HCT116 (cell line): ENCODE data around the gene NPFFR1. TPM values are rescaled to one million over a fixed set of nuclear protein-coding genes. Genes with fewer than 3 reads are reported as not detected.

ENCODE experiments used
- ATAC-seq: fragments of 200-7000 bp; cut with Tn5 transposase; 2 replicates; pipeline ENCODE4 v1.9.1; 2020; ENCODE audit warnings: mild to moderate bottlenecking, moderate library complexity
- BruUV-seq: library from RNA; stranded (reverse); fragments of 400-500 nt; replicated peaks from 2 replicates; lab custom pipeline; 2021; lab: Mats Ljungman, UMichigan
- CTCF ChIA-PET: fragments of 300-600 bp; sonication (Branson Sonifier 250); formaldehyde crosslinking; loops from one replicate; lab custom pipeline; 2021; ENCODE audit warnings: antibody characterized with exemption; lab: Charles Lee
- POLR2A ChIA-PET: fragments of 300-600, 350-600 bp; sonication (Branson Sonifier 250); formaldehyde crosslinking; loops from one replicate; lab custom pipeline; 2021; ENCODE audit warnings: antibody characterized with exemption; lab: Charles Lee
- RAD21 ChIA-PET, 2 experiments: fragments of 300-600 bp; sonication (Branson Sonifier 250); formaldehyde crosslinking; loops; one replicate each; lab custom pipeline; 2023; ENCODE audit warnings: low total read pairs in 2 of 2; ENCODE audit not compliant: uncharacterized antibody in 2 of 2, unreplicated experiment in 2 of 2, low non-redundant PET in 1 of 2; lab: Charles Lee
- DNase-seq: peaks from one replicate; pipeline ENCODE4 v3.0.0-alpha.2; 2010; ENCODE audit warnings: low read depth, low spot score
- H2AFZ ChIP-seq: fragments of 200-600 bp; shearing (Covaris generic), sonication (generic); 2 replicates; pipeline ENCODE4 v1.6.1; 2017; ENCODE audit warnings: low read depth, mixed run types, mixed read lengths, antibody characterized with exemption, low read length; ENCODE audit not compliant: poor library complexity, severe bottlenecking
- H3K27ac ChIP-seq: 2 replicates; pipeline ENCODE4 v1.5.1; 2012; ENCODE audit warnings: low read depth, low read length
- H3K27me3 ChIP-seq: fragments of 200-600 bp; sonication (generic); 2 replicates; pipeline ENCODE4 v1.6.1; 2016; ENCODE audit warnings: mixed run types, low read length, mixed read lengths; ENCODE audit not compliant: insufficient read depth
- H3K36me3 ChIP-seq, 2 experiments: fragments of 200-500 bp in 1 of 2; fragments of 200-600 bp in 1 of 2; sonication (Bioruptor generic) in 1 of 2; sonication (generic) in 1 of 2; 2 replicates each; pipeline versions ENCODE4 v1.5.1 to v1.6.1; 2014 to 2016; ENCODE audit warnings: low read length in 2 of 2, inconsistent platforms in 1 of 2, mixed read lengths in 1 of 2, mixed run types in 1 of 2; ENCODE audit not compliant: insufficient read depth in 2 of 2, control insufficient read depth in 1 of 2
- H3K4me1 ChIP-seq, 2 experiments: fragments of 200-600 bp in 1 of 2; sonication (generic) in 1 of 2; 2 replicates each; pipeline versions ENCODE4 v1.5.1 to v1.6.1; 2012 to 2017; ENCODE audit warnings: low read length in 2 of 2, inconsistent platforms in 1 of 2, mild to moderate bottlenecking in 1 of 2, mixed read lengths in 1 of 2, mixed run types in 1 of 2, moderate library complexity in 1 of 2; ENCODE audit not compliant: insufficient read depth in 2 of 2, control insufficient read depth in 1 of 2
- H3K4me2 ChIP-seq: fragments of 200-600 bp; sonication (generic); 2 replicates; pipeline ENCODE4 v1.6.1; 2017; ENCODE audit warnings: mixed run types, low read length, mixed read lengths
- H3K4me3 ChIP-seq, 2 experiments: fragments of 200-600 bp in 1 of 2; sonication (generic) in 1 of 2; replicated peaks in 1 of 2; 2 replicates each; pipeline ENCODE4 v1.5.1; 2011 to 2016; ENCODE audit warnings: low read length in 2 of 2, control low read depth in 1 of 2, low read depth in 1 of 2, mild to moderate bottlenecking in 1 of 2, mixed read lengths in 1 of 2, mixed run types in 1 of 2
- H3K79me2 ChIP-seq: fragments of 200-600 bp; sonication (generic); 2 replicates; pipeline ENCODE4 v1.6.1; 2017; ENCODE audit warnings: mild to moderate bottlenecking, mixed run types, low read length, moderate library complexity, mixed read lengths; ENCODE audit not compliant: insufficient read depth
- H3K9ac ChIP-seq: fragments of 200-600 bp; sonication (generic); 2 replicates; pipeline ENCODE4 v1.6.1; 2016; ENCODE audit warnings: low read length, mixed read lengths
- H3K9me2 ChIP-seq: fragments of 200-600 bp; sonication (generic), shearing (Covaris generic); 2 replicates; pipeline ENCODE4 v1.6.1; 2017; ENCODE audit warnings: mixed run types, mild to moderate bottlenecking, moderate library complexity; ENCODE audit not compliant: insufficient read depth
- H3K9me3 ChIP-seq, 2 experiments: fragments of 200-500 bp in 1 of 2; fragments of 200-600 bp in 1 of 2; sonication (Bioruptor generic) in 1 of 2; sonication (generic) in 1 of 2; 2 replicates each; pipeline ENCODE4 v1.6.1; 2014 to 2017; ENCODE audit warnings: low read length in 2 of 2, mixed read lengths in 2 of 2, inconsistent platforms in 1 of 2, low read depth in 1 of 2, mild to moderate bottlenecking in 1 of 2, mixed run types in 1 of 2, moderate library complexity in 1 of 2; ENCODE audit not compliant: control insufficient read depth in 1 of 2, insufficient read depth in 1 of 2
- H4K20me1 ChIP-seq: fragments of 200-600 bp; sonication (generic), shearing (Covaris generic); 2 replicates; pipeline ENCODE4 v1.6.1; 2017; ENCODE audit warnings: mixed run types, mild to moderate bottlenecking, moderate library complexity; ENCODE audit not compliant: insufficient read depth
- CBX3 ChIP-seq: IDR thresholded peaks from 2 replicates; pipeline ENCODE4 v1.6.1; 2012; ENCODE audit warnings: low read depth
- CEBPB ChIP-seq: IDR thresholded peaks from 2 replicates; pipeline ENCODE4 v1.6.1; 2012; ENCODE audit warnings: low read depth
- CTCF ChIP-seq, 3 experiments: fragments of 200-600 bp in 1 of 3; sonication (generic) in 1 of 3; IDR thresholded peaks in 2 of 3; conservative IDR thresholded peaks in 1 of 3; 2 replicates each; pipeline ENCODE4 v1.5.1; 2012 to 2017; ENCODE audit warnings: low read depth in 2 of 3, low read length in 2 of 3, antibody characterized with exemption in 1 of 3, borderline replicate concordance in 1 of 3, control low read depth in 1 of 3, mild to moderate bottlenecking in 1 of 3, mixed read lengths in 1 of 3, mixed run types in 1 of 3, moderate library complexity in 1 of 3; ENCODE audit not compliant: insufficient read depth in 1 of 3
- ELF1 ChIP-seq: IDR thresholded peaks from 2 replicates; pipeline ENCODE4 v1.6.1; 2012; ENCODE audit warnings: low read depth, borderline replicate concordance
- EZH2 ChIP-seq: fragments of 200-600 bp; sonication (generic); IDR thresholded peaks from 2 replicates; pipeline ENCODE4 v1.6.1; 2017; ENCODE audit warnings: antibody characterized with exemption, mixed run types
- EZH2phosphoT487 ChIP-seq: fragments of 200-600 bp; IDR thresholded peaks from 2 replicates; pipeline ENCODE4 v1.6.1; 2018; ENCODE audit warnings: antibody characterized with exemption, borderline replicate concordance
- FOSL1 ChIP-seq: IDR thresholded peaks from 2 replicates; pipeline ENCODE4 v1.6.1; 2012; ENCODE audit warnings: low read depth
- POLR2AphosphoS5 ChIP-seq: IDR thresholded peaks from 2 replicates; pipeline ENCODE4 v1.6.1; 2011; ENCODE audit warnings: mild to moderate bottlenecking, low read depth, low read length, moderate library complexity
- SIN3A ChIP-seq: IDR thresholded peaks from 2 replicates; pipeline ENCODE4 v1.6.1; 2012; ENCODE audit warnings: low read depth
- SP1 ChIP-seq: IDR thresholded peaks from 2 replicates; pipeline ENCODE4 v1.6.1; 2012; ENCODE audit warnings: low read depth
- TCF7L2 ChIP-seq: IDR thresholded peaks from 2 replicates; pipeline ENCODE4 v1.7.0; 2011; ENCODE audit warnings: borderline replicate concordance, inconsistent platforms; ENCODE audit not compliant: insufficient read depth, insufficient read length; ENCODE audit errors: extremely low read depth
- ZBTB33 ChIP-seq: IDR thresholded peaks from 2 replicates; pipeline ENCODE4 v1.6.1; 2011; ENCODE audit warnings: mild to moderate bottlenecking, low read length, moderate library complexity; ENCODE audit not compliant: insufficient replicate concordance; ENCODE audit errors: extremely low read depth
- ZFX ChIP-seq: fragments of 450-650 bp; IDR thresholded peaks from 2 replicates; pipeline ENCODE4 v1.6.1; 2017
- ZNF274 ChIP-seq: fragments of 200-500 bp; sonication (Bioruptor generic); IDR thresholded peaks from 2 replicates; pipeline ENCODE4 v1.6.1; 2014; ENCODE audit warnings: mild to moderate bottlenecking, low read depth, low read length, inconsistent platforms
- intact Hi-C: fragments of 100-400 bp; cut with micrococcal nuclease; formaldehyde crosslinking; loops from 2 replicates; pipeline ENCODE4 v1.10.0; 2022
- total RNA-seq: library from RNA; stranded (reverse); gene quantifications from one replicate; pipeline ENCODE4 v1.2.1, GENCODE V29; 2021; ENCODE audit not compliant: unreplicated experiment

The NPFFR1 gene
- total RNA-seq, 1 experiment from 2014 or later = 0.02 TPM

GRCh38 chr10:70300908-70301597 lies 17.2 kb upstream of the NPFFR1 start:
- Histone ChIP-seq H3K79me2 (no peaks in the 10 kb centered on the region), H3K4me2 (no peak overlapping the region), H4K20me1 (no peaks in the 10 kb centered on the region), H3K4me3 (no peak overlapping the region), H3K4me1 (peaks cover 10 to 15% of the 10 kb centered on the region in 2 experiments), H2AFZ (no peak overlapping the region), H3K9me3 (no peaks in the 10 kb centered on the region), H3K9me2 (no peaks in the 10 kb centered on the region), H3K27me3 (no peaks in the 10 kb centered on the region), H3K9ac (no peak overlapping the region), H3K36me3 (no peaks in the 10 kb centered on the region), H3K27ac (no peak overlapping the region)
- RAD21 ChIA-PET = no interaction called here
- no peak for DNase-seq
- no peak for ATAC-seq
- no peak for TF ChIP-seq SIN3A
- TF ChIP-seq ZFX = no peak
- no peak for TF ChIP-seq SP1
- no peak for TF ChIP-seq ZBTB33
- no peak for TF ChIP-seq POLR2AphosphoS5
- BruUV-seq = no TSS peak
- CTCF ChIA-PET = no interaction called here
- intact Hi-C loops = no loop called here
- POLR2A ChIA-PET = no interaction called here

DNA sequence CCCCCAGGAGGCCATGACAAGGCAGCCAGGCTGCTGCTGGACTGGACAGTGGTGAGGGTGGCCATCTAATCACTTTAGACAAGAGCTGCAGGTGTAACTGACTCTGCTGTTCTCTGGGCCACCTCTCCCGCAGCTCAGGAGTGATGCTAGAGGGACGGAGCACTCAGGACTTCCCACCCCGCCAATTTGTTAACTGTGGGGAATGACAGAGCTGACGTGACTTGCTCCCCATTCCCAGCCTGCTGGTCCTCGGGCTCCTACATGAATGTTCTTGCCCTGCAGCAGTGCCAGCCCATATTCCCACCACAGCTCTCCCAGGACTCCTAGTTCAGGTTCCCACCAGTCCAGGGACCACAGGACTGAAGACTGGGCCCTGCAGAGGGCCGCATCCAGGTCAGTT lies 16.7 kb upstream of the NPFFR1 start:
- Histone ChIP-seq H3K36me3 (no peaks in the 10 kb centered on the region), H3K9me2 (no peaks in the 10 kb centered on the region), H3K9ac (no peak overlapping the region), H3K27me3 (no peaks in the 10 kb centered on the region), H3K79me2 (no peaks in the 10 kb centered on the region), H2AFZ (no peak overlapping the region), H4K20me1 (no peaks in the 10 kb centered on the region), H3K4me1 (peaks cover 14 to 21% of the 10 kb centered on the region in 2 experiments), H3K9me3 (no peaks in the 10 kb centered on the region), H3K4me2 (no peak overlapping the region), H3K27ac (no peak overlapping the region), H3K4me3 (no peak overlapping the region)
- no peak for DNase-seq
- no peak for ATAC-seq
- ChIA-PET CTCF (no interaction called here), RAD21 (no interaction called here), POLR2A (no interaction called here)
- intact Hi-C loops = no loop called here
- no TSS peak for BruUV-seq
- no peak for TF ChIP-seq FOSL1
- TF ChIP-seq ZNF274 = no peak
- TF ChIP-seq EZH2phosphoT487 = no peak
- no peak for TF ChIP-seq CTCF (IDR thresholded peaks at IDR 0.05 in 2 of 3, conservative IDR thresholded peaks at IDR 0.05 in 1 of 3; ENCODE audit: borderline replicate concordance in 1 of 3, insufficient read depth in 1 of 3, low read depth in 2 of 3, low read length in 2 of 3)
- TF ChIP-seq EZH2 = no peak
- no peak for TF ChIP-seq CEBPB
- TF ChIP-seq TCF7L2 = no peak
- TF ChIP-seq CBX3 = no peak
- TF ChIP-seq ZFX = no peak
- no peak for TF ChIP-seq ELF1
